Right lobe of liver (tissue), 6 donors: ENCODE data around the gene GIMAP4. TPM values are rescaled to one million over a fixed set of nuclear protein-coding genes. Genes with fewer than 3 reads are reported as not detected.
"Not testable (repeated sequence)": the region's sequence is repeated elsewhere in the genome, so short reads cannot be mapped to it uniquely, and the experiment has no call there.

Experiments used
- ATAC-seq, 4 donors: fragments of 200-7000 bp; cut with Tn5 transposase; one replicate each; pipeline ENCODE4 v1.9.1; 2020; ENCODE audit warnings: mild to moderate bottlenecking in 4 of 4, moderate library complexity in 4 of 4
- DNase-seq, 3 donors: peaks; one replicate each; pipeline ENCODE4 v3.0.0-alpha.2; 2020
- H3K27ac ChIP-seq, 3 donors: fragments of 200-600 bp; one replicate each; pipeline ENCODE4 v1.8.0; 2022
- H3K27me3 ChIP-seq, 2 donors: fragments of 200-600 bp; one replicate each; pipeline ENCODE4 v1.8.0; 2022
- H3K36me3 ChIP-seq, 4 donors: fragments of 200-600 bp; sonication (generic) in 1 of 4; one replicate each; pipeline versions ENCODE4 v1.5.1 to v1.8.0; 2017 to 2022; ENCODE audit warnings: control low read depth in 1 of 4
- H3K4me1 ChIP-seq, 4 donors: fragments of 200-600 bp; sonication (generic) in 1 of 4; one replicate each; pipeline versions ENCODE4 v1.5.1 to v1.8.0; 2017 to 2022; ENCODE audit warnings: control low read depth in 1 of 4
- H3K4me3 ChIP-seq, 3 donors: fragments of 200-600 bp; one replicate each; pipeline ENCODE4 v1.8.0; 2022
- H3K9me3 ChIP-seq, 4 donors: fragments of 200-600 bp; sonication (generic) in 1 of 4; one replicate each; pipeline versions ENCODE4 v1.5.1 to v1.8.0; 2017 to 2022; ENCODE audit warnings: control low read depth in 1 of 4
- POLR2A ChIP-seq: fragments of 450-650 bp; IDR thresholded peaks from one replicate; pipeline ENCODE4 v1.6.1; 2017; ENCODE audit warnings: antibody characterized with exemption, mild to moderate bottlenecking
- WGBS: methylation state at CpG from one replicate; pipeline ENCODE4 v1.1.6; 2018; ENCODE audit warnings: low coverage, low lambda C conversion rate; ENCODE audit not compliant: insufficient coverage; ENCODE audit errors: missing lambda C conversion rate; 5-methylcytosine and 5-hydroxymethylcytosine counted together
- intact Hi-C, 2 donors: fragments of 100-400 bp; cut with DNase I; formaldehyde crosslinking; loops; one replicate each; pipeline versions ENCODE4 v1.11.2 to v1.14.1; 2022
- total RNA-seq, 6 experiments: library from RNA; depleted of rRNA in 2 of 6; stranded (reverse); fragments of >200 nt in 2 of 6; fragmentation: NEBNext Ultra II Directional in 3 of 6; extraction: Animal tissue kit (Norgen Biotek cat#: 25700) in 3 of 6; gene quantifications; one replicate each; pipeline versions ENCODE4 v1.1.0 to v1.2.4, GENCODE V29; 2016 to 2023
- TF ChIP-seq, protein P1 (sequence below), 4 donors: fragments of 200-600 bp in 3 of 4; fragments of 450-650 bp in 1 of 4; IDR thresholded peaks; one replicate each; pipeline versions ENCODE4 v1.5.1 to v1.8.0; 2016 to 2022; ENCODE audit warnings: antibody characterized with exemption in 4 of 4, mild to moderate bottlenecking in 2 of 4
- donor health status: DM: no; HTN: yes; CAD: no.
- donor health status: DM: no; HTN: no; CAD: no.
- donor health status: DM: no; HTN: no; CAD: no.
- donor health status: DM: no; HTN: yes; CAD: no.
- donor health status: DM: no; HTN: yes; CAD: no.

GIMAP4 gene
- total RNA-seq, 6 experiments from 2014 or later = 7.2 to 19.4 (median 12.3) TPM

DNA sequence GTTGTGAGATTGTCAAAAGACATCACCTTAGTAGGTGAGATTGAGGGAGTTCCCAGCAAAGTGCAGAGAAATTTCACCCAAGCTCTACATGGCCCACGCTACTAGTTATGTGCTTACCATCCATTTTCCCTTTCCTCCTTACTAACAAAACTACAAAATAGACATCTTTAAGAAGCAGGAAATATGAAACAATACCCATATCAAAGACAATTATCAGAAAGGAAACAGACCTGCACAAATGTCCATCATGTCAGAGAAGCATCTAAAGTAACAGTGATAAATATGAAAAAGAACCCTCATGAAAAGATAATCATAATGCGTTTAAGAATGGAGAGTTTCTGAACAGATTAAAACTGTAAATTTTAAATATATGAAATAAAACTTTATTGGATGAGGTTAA is 28.2 kb downstream of the GIMAP4 start:
- Histone ChIP-seq H3K27ac (no peak overlapping the region), H3K36me3 (no peaks in the 10 kb centered on the region), H3K4me1 (no peaks in the 10 kb centered on the region), H3K9me3 (peaks cover 0 to 6% (median 0%) of the 10 kb centered on the region in 4 donors), H3K27me3 (no peaks in the 10 kb centered on the region), H3K4me3 (no peak overlapping the region)
- 18% methylated on average over 2 of the region's 2 CpGs for whole genome bisulfite sequencing
- ATAC-seq (no peak), DNase-seq (no peak)
- intact Hi-C loops = no loop called here
- TF ChIP-seq POLR2A = no peak
- TF ChIP-seq, protein P1, sequence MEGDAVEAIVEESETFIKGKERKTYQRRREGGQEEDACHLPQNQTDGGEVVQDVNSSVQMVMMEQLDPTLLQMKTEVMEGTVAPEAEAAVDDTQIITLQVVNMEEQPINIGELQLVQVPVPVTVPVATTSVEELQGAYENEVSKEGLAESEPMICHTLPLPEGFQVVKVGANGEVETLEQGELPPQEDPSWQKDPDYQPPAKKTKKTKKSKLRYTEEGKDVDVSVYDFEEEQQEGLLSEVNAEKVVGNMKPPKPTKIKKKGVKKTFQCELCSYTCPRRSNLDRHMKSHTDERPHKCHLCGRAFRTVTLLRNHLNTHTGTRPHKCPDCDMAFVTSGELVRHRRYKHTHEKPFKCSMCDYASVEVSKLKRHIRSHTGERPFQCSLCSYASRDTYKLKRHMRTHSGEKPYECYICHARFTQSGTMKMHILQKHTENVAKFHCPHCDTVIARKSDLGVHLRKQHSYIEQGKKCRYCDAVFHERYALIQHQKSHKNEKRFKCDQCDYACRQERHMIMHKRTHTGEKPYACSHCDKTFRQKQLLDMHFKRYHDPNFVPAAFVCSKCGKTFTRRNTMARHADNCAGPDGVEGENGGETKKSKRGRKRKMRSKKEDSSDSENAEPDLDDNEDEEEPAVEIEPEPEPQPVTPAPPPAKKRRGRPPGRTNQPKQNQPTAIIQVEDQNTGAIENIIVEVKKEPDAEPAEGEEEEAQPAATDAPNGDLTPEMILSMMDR (IDR thresholded peaks at IDR 0.05) = no peak

DNA sequence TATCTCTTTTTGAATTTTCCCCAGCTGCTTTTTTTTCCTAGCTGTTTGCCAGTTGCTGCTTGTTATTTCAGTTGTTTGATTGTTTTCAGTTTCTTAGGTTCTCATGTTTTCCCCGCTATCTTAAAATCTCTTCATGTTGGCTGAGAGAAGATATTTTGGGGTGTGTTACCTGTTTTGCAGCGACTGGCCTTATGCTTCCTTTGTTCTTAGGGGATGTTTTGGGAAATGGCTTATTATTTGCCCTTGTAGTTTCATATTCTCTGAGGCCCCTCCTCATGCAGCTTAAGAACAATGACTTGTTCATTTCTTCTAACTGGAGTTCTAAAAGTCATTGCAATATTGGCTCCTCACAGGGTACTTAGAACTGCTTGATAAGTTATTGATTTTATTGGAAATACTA is 36.4 kb downstream of the GIMAP4 start:
- WGBS = 60% methylated on average over 2 of the region's 2 CpGs
- H3K9me3 ChIP-seq, H3K4me3 ChIP-seq, H3K27me3 ChIP-seq, H3K4me1 ChIP-seq, H3K36me3 ChIP-seq, ATAC-seq, intact Hi-C loops, H3K27ac ChIP-seq, DNase-seq: not testable (repeated sequence)

DNA sequence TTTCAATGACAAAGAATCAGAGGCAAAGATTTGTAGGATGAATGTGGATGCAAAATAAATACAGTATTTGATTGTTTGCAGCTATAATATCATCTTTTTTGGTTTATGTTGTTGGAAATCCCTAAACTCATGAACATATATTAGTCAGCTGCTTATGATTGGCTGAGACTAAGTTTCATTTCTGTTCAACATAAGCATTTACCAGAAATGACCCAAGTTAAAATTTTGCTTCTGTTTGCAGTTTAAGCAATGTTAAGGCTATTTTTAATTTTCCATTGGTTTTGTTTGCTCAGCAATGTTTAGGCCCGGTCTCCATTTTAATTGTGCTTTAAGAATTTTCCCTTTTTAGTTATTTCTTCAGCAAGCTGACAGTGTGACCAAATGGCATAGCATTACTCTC is 43.0 kb downstream of the GIMAP4 start:
- 24% methylated on average over 1 of the region's 1 CpG for WGBS
- ATAC-seq = no peak
- H3K27ac ChIP-seq = no peak overlapping the region

DNA sequence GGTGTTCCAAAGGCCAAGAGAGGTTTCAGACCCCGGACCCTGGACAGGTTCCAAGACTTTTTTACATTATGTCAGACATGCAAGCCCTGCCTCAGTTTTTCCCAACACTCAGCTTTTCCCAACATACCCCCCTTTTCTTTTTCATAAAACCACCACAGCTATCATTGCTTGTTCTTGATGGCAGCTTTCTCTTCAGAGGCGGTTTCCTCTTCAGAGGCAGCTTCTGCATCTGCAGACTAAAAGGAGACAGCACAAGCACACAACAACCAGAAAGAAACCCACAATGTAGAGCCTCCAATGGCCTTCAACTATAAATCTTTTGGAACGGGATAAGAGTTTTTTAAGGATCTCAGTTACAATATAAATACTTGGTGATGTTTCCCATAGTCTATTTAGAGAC is 45.7 kb downstream of the GIMAP4 start:
- no peak for ATAC-seq
- DNase-seq = no peak
- H3K9me3 ChIP-seq = no peaks in the 10 kb centered on the region
- no peaks in the 10 kb centered on the region for H3K36me3 ChIP-seq
- no peaks in the 10 kb centered on the region for H3K4me1 ChIP-seq
- no peaks in the 10 kb centered on the region for H3K27me3 ChIP-seq
- TF ChIP-seq, protein P1 (IDR thresholded peaks at IDR 0.05) = no peak
- TF ChIP-seq POLR2A = no peak
- intact Hi-C loops = no loop called here
- no peak overlapping the region for H3K27ac ChIP-seq
- WGBS = 73% methylated on average over 3 of the region's 3 CpGs
- H3K4me3 ChIP-seq = no peak overlapping the region

More for the DNA sequence above, 43.0 kb downstream of the GIMAP4 start:
- no peaks in the 10 kb centered on the region for H3K27me3 ChIP-seq
- H3K9me3 ChIP-seq = no peaks in the 10 kb centered on the region
- H3K36me3 ChIP-seq = no peaks in the 10 kb centered on the region
- H3K4me3 ChIP-seq = no peak overlapping the region
- TF ChIP-seq POLR2A = no peak
- TF ChIP-seq, protein P1 (IDR thresholded peaks at IDR 0.05) = no peak
- no peaks in the 10 kb centered on the region for H3K4me1 ChIP-seq
- no peak for DNase-seq
- intact Hi-C loops = no loop called here

DNA sequence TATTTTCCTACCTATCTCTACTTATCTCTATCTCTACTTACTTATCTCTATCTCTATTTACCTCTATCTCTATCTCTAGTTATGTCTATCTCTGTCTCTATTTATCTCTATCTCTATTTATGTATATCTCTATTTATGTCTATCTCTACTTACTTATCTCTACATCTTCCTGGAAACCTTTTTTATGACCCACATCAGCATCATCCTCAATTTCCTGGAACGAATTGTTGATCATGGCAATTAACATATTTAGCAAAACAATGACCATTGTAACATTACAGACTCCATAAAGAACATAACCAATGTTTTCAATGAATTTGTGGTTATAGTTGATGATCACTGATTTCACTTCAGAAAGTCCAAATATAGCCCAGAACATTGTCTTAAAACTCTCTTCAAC is 46.7 kb downstream of the GIMAP4 start:
- intact Hi-C loops = no loop called here
- no peak for ATAC-seq
- no peak overlapping the region for H3K27ac ChIP-seq
- 24% methylated on average over 1 of the region's 1 CpG for WGBS
- H3K4me3 ChIP-seq = no peak overlapping the region
- H3K4me1 ChIP-seq = no peaks in the 10 kb centered on the region
- no peaks in the 10 kb centered on the region for H3K36me3 ChIP-seq
- H3K9me3 ChIP-seq = no peaks in the 10 kb centered on the region
- no peaks in the 10 kb centered on the region for H3K27me3 ChIP-seq
- DNase-seq = no peak
- no peak for TF ChIP-seq POLR2A
- TF ChIP-seq, protein P1 (IDR thresholded peaks at IDR 0.05) = no peak

DNA sequence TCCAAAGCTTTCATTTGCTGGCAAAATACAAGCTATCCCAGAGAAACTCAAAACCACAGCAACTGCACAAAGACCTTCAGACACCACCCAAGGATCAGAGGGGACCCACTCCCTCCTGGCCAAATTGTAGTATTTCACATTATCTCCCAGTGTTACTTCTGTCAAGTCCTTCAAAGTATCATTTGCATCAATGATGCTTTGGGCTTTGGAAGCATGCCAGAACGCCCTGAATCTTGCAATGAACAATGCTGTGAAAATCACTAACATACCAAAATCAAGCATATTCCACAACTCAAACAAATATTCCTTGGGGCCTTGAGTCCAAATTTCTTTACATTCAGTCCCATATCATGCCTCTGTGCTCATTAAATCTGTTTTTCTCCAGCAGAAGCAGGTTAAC is 47.2 kb downstream of the GIMAP4 start:
- ATAC-seq, H3K27ac ChIP-seq, H3K4me1 ChIP-seq, H3K27me3 ChIP-seq, DNase-seq, H3K9me3 ChIP-seq, H3K36me3 ChIP-seq, H3K4me3 ChIP-seq, intact Hi-C loops: not testable (repeated sequence)
- 33% methylated on average over 1 of the region's 1 CpG for WGBS

DNA sequence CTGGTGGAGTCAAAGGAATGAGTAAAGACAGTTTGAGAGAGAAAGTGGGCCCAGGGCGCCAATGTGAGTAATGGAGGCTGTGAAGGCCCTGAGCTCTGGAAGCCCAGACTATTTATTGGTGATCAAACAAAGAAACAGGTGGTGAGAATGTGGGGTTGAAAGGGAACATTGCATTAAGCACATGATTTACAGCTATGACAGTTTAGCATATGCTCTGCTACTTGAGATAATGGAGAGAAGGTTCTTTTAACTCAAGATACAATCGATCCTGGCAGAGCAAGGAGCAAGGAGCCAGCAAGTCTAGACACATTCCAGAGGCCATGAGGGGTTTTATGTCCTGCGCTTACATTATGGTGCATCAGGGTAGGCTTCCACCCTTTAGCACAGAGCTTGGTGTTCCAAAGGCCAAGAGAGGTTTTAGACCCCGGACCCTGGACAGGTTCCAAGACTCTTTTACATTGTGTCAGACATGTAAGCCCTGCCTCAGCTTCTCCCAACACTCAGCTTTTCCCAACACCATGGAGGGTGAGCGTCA is 48.1 kb downstream of the GIMAP4 start:
- ATAC-seq, H3K36me3 ChIP-seq, H3K4me3 ChIP-seq, H3K27ac ChIP-seq, H3K27me3 ChIP-seq, intact Hi-C loops, H3K9me3 ChIP-seq, H3K4me1 ChIP-seq, DNase-seq: not testable (repeated sequence)
- 71% methylated on average over 2 of the region's 5 CpGs for whole genome bisulfite sequencing
